T47D (cell line): ENCODE results near the gene PRRX2.
A peak's percentile ranks its signal among the peaks of the same experiment; 100 is the strongest.
"Not testable (repeated sequence)": the region's sequence is repeated elsewhere in the genome, so short reads cannot be mapped to it uniquely, and the experiment has no call there.

ENCODE experiments used
- DNase-seq, 2 experiments: peaks; one replicate each; pipeline versions ENCODE4 v3.0.0 to v3.0.0-alpha.2; 2011 to 2012; ENCODE audit warnings: low read depth in 1 of 2, low spot score in 1 of 2
- JUND ChIP-seq: IDR thresholded peaks from 2 replicates; pipeline ENCODE4 v1.6.1; 2012; ENCODE audit warnings: low read depth
- in situ Hi-C: cut with HindIII; loops from 2 replicates; pipeline ENCODE4 v1.10.0; 2016; ENCODE audit warnings: low sequenced_read_pairs, low pct_unique_long_range_greater_than_20kb

PRRX2 gene

DNA sequence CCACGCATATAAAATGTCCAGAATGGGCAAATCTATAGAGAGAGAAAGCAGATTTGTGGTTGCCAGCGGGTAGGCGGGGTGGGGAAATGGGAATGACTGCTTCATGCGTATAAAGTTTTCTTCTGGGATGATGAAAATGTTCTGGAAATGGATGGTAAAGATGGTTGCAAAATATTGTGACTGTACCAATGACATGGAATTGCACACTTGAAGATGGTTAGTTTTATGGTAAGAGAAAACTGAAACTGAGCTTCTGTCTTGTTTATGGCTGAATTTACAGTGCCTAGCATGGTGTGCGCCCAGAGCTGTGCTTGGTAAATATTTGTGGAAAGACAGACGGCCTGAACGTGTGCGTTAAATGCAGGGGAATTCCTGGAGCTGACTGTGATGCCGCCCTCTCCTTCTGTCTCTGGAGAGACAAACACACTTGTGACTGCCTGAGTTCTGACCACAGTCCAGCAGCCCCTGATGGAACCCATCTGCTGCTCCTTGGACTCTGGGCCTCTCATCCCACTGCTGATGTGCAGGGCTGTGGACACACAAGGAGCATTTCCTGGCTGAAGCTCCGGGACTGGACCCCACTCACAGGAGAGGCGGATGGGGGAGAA is 96.0 kb downstream of the PRRX2 start:
- TF ChIP-seq JUND, result no peak
- DNase-seq, result peak in 1 of 2 experiments; percentile 51
- in situ Hi-C loops, result no loop called here

DNA sequence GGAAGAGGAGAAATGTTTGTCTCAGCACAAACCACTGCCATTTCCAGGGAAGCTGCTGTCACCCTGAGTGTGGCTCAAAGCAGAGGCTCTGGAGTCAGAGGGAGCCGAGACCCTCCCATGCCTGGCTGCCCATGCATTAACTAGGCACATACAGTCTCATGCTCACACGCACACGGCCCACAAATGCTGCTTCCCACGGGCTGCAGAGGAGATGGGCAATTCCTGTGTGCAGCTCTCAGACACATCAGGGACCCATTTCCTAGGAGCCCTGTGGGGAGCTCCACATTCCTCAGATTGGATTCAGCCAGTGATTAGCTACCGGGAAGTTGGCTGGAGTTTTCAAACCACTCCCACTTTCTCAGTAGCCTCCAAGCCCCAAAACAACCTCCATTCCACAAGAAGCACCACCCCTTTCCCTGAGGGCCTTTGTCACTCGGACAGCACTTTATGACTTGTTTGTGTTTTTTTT is 96.5 kb downstream of the PRRX2 start:
- TF ChIP-seq JUND, result no peak
- DNase-seq, result peak in 1 of 2 experiments; percentile 89
- in situ Hi-C loops, result no loop called here

DNA sequence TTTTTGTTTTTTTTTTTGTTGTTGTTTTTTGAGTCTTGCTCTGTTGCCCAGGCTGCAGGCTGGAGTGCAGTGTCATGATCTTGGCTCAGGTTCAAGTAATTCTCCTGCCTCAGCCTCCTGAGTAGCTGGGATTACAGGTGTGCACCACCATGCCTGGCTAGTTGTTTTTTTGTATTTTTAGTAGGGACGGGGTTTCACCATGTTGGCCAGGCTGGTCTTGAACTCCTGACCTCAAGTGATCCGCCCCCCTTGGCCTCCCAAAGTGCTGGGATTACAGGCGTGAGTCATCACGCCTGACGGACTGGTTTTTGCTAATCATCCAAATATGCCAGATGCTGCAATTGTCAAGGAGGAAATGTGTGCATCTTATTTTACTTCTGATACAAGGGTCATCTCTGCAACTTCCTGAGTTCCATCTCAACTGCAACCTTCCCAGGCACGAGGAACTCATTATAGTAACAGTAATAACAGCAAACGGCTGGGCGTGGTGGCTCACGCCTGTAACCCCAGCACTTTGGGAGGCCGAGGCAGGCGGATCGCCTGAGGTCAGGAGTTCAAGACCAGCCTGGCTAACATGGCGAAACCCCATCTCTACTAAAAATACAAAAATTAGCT is 97.0 kb downstream of the PRRX2 start:
- DNase-seq, result peak in 1 of 2 experiments; percentile 62
- in situ Hi-C loops, result not testable (repeated sequence)

DNA sequence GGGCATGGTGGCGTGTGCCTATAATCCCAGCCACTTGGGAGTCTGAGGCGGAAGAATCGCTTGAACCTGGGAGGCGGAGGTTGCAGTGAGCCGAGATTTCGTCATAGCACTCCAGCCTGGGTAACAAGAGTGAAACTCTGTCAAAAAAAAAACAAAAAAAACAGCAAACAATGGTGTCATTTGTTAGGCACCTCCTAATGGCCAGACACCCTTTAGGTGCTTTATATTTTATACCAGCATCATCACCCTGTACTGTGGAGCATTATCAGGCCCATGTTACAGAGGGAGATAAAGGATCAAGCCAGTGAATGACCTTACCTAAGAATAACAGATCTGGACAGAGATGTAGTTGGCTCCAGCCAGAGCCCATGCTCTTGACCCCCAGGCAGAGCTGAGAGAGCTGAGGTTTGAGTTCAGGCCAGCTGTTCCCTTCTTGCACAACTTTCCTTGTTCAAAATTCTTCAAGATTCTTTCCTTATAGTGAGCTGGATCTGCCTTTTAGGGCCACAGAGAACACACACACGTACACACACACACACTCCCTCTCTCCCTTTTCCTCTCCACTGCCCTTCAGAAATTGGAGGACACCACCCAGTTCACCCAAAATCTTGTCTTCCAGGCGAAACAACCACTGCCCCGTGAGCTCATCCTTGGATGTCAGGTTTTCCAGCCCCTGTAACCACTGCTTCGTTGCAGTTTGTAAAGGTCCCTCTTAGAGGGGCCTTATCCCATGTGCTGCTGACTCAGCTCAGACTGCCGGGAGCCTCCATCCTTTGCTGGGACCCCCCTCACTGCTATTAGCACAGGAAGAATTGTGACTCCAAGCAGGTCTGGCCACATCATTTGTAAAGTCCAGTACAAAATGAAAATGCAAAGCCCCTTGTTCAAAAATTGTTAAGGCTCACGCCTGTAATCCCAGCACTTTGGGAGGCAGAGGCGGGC is 97.8 kb downstream of the PRRX2 start:
- DNase-seq, result peak in 1 of 2 experiments; percentile 32
- in situ Hi-C loops, result no loop called here
- TF ChIP-seq JUND, result no peak

DNA sequence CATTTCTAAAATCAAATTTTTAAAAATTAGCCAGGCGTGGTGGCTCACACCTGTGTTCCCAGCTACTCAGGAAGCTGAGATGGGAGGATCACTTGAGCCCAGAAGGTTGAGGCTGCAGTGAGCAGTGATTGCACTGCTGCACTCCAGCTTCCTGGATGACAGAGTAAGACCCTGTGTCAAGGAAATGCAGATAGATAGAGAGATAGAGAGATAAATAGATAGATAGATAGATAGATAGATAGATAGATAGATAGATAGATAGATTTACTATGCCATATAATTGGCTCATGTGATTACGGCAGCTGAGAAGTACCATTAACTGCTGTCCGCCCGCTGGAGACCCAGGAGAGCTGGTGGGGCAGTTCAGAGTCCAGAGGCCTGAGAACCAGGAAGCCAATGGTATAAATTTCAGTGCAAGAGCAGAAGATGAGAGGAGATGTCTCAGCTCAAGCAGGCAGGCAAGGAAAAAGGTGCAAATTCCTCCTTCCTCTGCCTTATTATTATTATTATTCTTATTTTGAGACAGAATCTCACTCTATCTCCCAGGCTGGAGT is 100.4 kb downstream of the PRRX2 start:
- no peak for TF ChIP-seq JUND
- in situ Hi-C loops, result no loop called here
- DNase-seq, result no peak

DNA sequence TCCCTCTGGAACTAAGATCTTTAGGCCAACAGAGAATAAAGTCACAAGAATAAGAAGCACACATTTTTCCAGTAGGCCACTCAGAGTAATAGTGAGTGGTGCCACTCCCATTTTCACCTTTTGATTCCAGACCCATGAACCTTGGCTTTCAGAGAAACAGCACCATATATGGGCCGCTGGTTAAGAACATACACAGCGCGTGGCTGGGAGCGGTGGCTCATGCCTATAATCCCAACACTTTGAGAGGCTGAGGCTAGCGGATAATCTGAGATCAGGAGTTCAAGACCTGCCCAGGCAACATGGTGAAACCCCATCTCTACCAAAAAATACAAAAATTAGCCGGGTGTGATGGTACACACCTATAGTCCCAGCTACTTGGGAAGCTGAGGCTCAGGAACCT is 103.0 kb downstream of the PRRX2 start:
- DNase-seq, result no peak
- TF ChIP-seq JUND, result no peak
- in situ Hi-C loops, result no loop called here

DNA sequence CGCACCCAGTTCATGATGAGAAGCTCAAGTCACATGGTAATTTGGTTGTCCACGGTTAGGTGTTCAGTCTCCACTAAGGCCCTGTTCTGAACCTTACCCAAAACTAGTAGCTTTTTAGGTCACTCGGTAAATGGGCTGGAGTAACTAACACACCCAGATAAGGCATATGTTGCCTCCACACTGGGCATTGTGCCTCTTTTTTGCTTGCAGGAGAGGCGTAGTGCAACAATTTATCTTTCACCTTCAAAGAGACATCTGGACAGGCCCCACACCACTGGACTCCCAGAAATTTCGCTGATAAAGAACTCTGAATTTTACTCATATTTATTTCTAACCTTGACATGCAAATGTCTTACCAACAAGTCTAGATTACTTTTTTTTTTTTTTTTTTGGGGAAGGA is 104.2 kb downstream of the PRRX2 start:
- no peak for DNase-seq
- no peak for TF ChIP-seq JUND
- in situ Hi-C loops, result no loop called here

DNA sequence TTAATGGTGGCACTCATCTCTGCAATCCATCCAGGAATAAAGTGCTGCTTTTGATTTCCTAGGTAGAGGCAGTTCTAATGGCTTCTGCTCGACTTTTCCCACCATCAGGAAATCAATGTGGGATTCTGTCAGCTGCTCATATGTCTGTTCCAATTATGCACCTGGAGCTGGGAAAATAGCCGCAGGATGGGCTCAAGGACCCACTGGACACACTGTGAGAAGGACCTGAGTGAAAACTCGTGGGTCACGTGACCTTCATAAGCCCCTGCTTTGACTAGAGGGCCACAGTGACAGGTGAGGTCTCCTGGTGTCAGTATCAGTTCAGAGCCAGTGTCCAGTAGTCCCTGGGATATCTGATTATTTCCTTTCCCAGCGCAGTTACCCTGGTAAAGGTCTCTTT is 105.3 kb downstream of the PRRX2 start:
- DNase-seq, result no peak

More for the DNA sequence above, 105.3 kb downstream of the PRRX2 start:
- no peak for TF ChIP-seq JUND
- in situ Hi-C loops, result no loop called here
